HG02623 (cell line): Measurements from ENCODE around the gene TTC33.

Experiments used
- ATAC-seq: cut with Tn5 transposase; IDR thresholded peaks from one replicate; pipeline ENCODE4 v1.9.1; 2021; ENCODE audit warnings: moderate library complexity; ENCODE audit not compliant: unreplicated experiment

TTC33 gene

GRCh38 chr5:40615586-40616170 is 140.1 kb downstream of the TTC33 start:
- no peak for ATAC-seq

GRCh38 chr5:40614923-40615585 is 140.7 kb downstream of the TTC33 start:
- ATAC-seq: no peak

- no peak for ATAC-seq
These were observed 141.3 kb downstream of the TTC33 start for GRCh38 chr5:40614466-40614865.

GRCh38 chr5:40607202-40607601 is 148.6 kb downstream of the TTC33 start:
- ATAC-seq: no peak

GRCh38 chr5:40606077-40606765 is 149.5 kb downstream of the TTC33 start:
- no peak for ATAC-seq

- no peak for ATAC-seq
These were observed 150.3 kb downstream of the TTC33 start for GRCh38 chr5:40605295-40605958.

- no peak for ATAC-seq
These were observed 152.4 kb downstream of the TTC33 start for GRCh38 chr5:40603378-40603777.

GRCh38 chr5:40601198-40601868 is 154.4 kb downstream of the TTC33 start:
- ATAC-seq: no peak

- no peak for ATAC-seq
These were observed 155.4 kb downstream of the TTC33 start for GRCh38 chr5:40600383-40600782.

GRCh38 chr5:40599676-40600075 is 156.1 kb downstream of the TTC33 start:
- ATAC-seq: no peak

- no peak for ATAC-seq
These were observed 160.9 kb downstream of the TTC33 start for GRCh38 chr5:40594811-40595210.

- ATAC-seq: peak; percentile 91
These were observed 163.9 kb downstream of the TTC33 start for GRCh38 chr5:40591727-40592396.

GRCh38 chr5:40587376-40587775 is 168.4 kb downstream of the TTC33 start:
- ATAC-seq: no peak

- no peak for ATAC-seq
These were observed 170.1 kb downstream of the TTC33 start for GRCh38 chr5:40585537-40586267.

GRCh38 chr5:40584054-40584453 is 171.7 kb downstream of the TTC33 start:
- no peak for ATAC-seq

GRCh38 chr5:40578501-40579451 is 177.0 kb downstream of the TTC33 start:
- peak; percentile 96 for ATAC-seq

GRCh38 chr5:40577718-40578117 is 178.0 kb downstream of the TTC33 start:
- ATAC-seq: no peak

GRCh38 chr5:40575921-40576320 is 179.8 kb downstream of the TTC33 start:
- ATAC-seq: no peak

GRCh38 chr5:40575411-40575810 is 180.3 kb downstream of the TTC33 start:
- no peak for ATAC-seq
